SK-N-MC (cell line): ENCODE measurements around the gene MRPL10.

Source experiments
- DNase-seq: peaks from one replicate; pipeline ENCODE4 v3.0.0-alpha.2; 2011; ENCODE audit warnings: low read depth, low spot score
- H3K27ac ChIP-seq: fragments of 200-600 bp; sonication (generic); 2 replicates; pipeline ENCODE4 v1.5.1; 2016; ENCODE audit warnings: mixed run types
- H3K36me3 ChIP-seq: fragments of 200-600 bp; sonication (generic); 2 replicates; pipeline ENCODE4 v1.6.1; 2017; ENCODE audit warnings: antibody characterized with exemption, low read length, mixed read lengths; ENCODE audit not compliant: insufficient read depth
- H3K4me3 ChIP-seq: fragments of 200-600 bp; sonication (generic); 2 replicates; pipeline ENCODE4 v1.5.1; 2016
- H3K9ac ChIP-seq: fragments of 200-600 bp; sonication (generic); 2 replicates; pipeline ENCODE4 v1.8.0; 2017; ENCODE audit warnings: mixed run types, mixed read lengths; ENCODE audit not compliant: insufficient read length
- H3K9me3 ChIP-seq: fragments of 200-600 bp; sonication (generic); 2 replicates; pipeline ENCODE4 v1.6.1; 2017; ENCODE audit warnings: low read depth, mild to moderate bottlenecking, antibody characterized with exemption, low read length, moderate library complexity, mixed read lengths
- EZH2 ChIP-seq: fragments of 200-600 bp; sonication (generic); IDR thresholded peaks from one replicate; pipeline ENCODE4 v1.6.1; 2017; ENCODE audit warnings: antibody characterized with exemption
- FOXP2 ChIP-seq: optimal IDR thresholded peaks from 2 replicates; pipeline ENCODE3; 2011; ENCODE audit warnings: mild to moderate bottlenecking, moderate library complexity; ENCODE audit not compliant: insufficient read depth; ENCODE audit errors: extremely low read length, control extremely low read depth
- POLR2AphosphoS5 ChIP-seq: IDR thresholded peaks from 2 replicates; pipeline ENCODE4 v1.6.1; 2012; ENCODE audit warnings: mild to moderate bottlenecking, low read depth, low read length, borderline replicate concordance

Gene MRPL10

DNA sequence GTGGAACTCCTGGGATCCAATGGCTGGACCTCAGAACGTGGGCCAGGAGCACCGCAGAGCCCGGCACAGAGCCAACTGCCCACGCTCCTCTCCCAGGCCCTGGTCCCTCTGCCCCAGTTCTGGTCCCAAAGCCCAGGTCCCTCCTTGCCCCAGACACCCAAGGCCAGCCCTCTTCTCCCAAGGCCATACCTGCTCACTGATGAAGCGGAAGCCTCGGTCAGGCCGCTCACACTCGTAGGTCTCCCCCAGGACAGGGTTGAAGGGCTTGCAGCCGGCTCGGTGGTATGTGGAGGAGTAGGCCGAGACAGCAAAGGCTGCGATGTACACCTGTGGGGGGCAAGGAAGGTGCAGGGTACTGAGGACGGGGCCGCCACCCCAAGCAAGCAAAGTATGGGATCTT is 18.3 kb downstream of the MRPL10 start:
- Histone ChIP-seq H3K9me3 (no peaks in the 10 kb centered on the region), H3K27ac (no peak overlapping the region), H3K4me3 (no peak overlapping the region), H3K9ac (no peak overlapping the region), H3K36me3 (no peaks in the 10 kb centered on the region)
- TF ChIP-seq FOXP2 (no peak), EZH2 (no peak), POLR2AphosphoS5 (no peak)
- no peak for DNase-seq

DNA sequence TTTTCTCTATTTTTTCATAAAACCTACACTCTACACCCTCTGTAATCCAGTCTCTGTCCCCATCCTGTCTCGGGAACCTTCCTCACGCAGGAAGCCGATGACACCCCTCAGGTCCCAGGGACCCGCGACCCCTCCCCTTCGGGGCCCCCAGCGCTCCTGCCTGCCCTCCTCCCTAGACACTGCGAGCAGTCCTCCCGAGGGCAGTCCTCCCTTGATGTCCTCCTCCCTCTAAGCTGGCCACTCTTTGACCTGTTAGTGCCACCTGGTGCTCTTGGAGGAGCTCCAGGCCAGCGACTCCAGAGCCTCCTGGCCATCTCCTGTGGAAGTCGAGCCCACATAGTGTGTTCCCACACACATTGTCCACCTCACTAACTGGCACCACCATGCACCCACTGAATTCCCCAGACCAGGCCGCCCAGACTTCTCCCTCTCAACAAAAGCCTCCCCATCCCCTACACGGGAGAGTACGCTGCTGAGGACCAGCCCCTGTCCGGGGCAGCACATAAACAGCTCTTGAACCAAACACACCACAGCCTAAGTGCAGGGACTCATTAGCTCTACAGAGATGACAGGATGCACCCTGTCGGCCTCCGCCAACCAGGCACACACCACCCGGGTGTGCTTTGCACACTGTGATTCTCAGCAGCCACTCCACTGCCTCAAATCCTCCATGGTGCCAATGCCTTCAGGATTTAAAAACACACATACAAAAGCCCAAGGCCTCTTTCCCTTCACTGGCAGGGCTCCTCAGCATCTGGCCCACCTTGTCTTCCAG is 19.0 kb downstream of the MRPL10 start:
- Histone ChIP-seq H3K9me3 (no peaks in the 10 kb centered on the region), H3K9ac (no peak overlapping the region), H3K4me3 (no peak overlapping the region), H3K27ac (no peak overlapping the region), H3K36me3 (no peaks in the 10 kb centered on the region)
- TF ChIP-seq POLR2AphosphoS5, result no peak
- TF ChIP-seq FOXP2, result no peak
- no peak for TF ChIP-seq EZH2
- no peak for DNase-seq

GRCh38 chr17:47811709-47812108 is 19.6 kb downstream of the MRPL10 start:
- no peak for DNase-seq

GRCh38 chr17:47810901-47811635 is 20.3 kb downstream of the MRPL10 start:
- Histone ChIP-seq H3K4me3 (no peak overlapping the region), H3K27ac (no peak overlapping the region), H3K36me3 (no peaks in the 10 kb centered on the region), H3K9me3 (no peaks in the 10 kb centered on the region), H3K9ac (no peak overlapping the region)
- DNase-seq, result no peak
- TF ChIP-seq POLR2AphosphoS5 (no peak), FOXP2 (no peak), EZH2 (no peak)

More at GRCh38 chr17:47811709-47812108, 19.6 kb downstream of the MRPL10 start:
- Histone ChIP-seq H3K36me3 (no peaks in the 10 kb centered on the region), H3K4me3 (no peak overlapping the region), H3K27ac (no peak overlapping the region), H3K9ac (no peak overlapping the region), H3K9me3 (no peaks in the 10 kb centered on the region)
- TF ChIP-seq EZH2, result no peak
- no peak for TF ChIP-seq FOXP2
- TF ChIP-seq POLR2AphosphoS5, result no peak

DNA sequence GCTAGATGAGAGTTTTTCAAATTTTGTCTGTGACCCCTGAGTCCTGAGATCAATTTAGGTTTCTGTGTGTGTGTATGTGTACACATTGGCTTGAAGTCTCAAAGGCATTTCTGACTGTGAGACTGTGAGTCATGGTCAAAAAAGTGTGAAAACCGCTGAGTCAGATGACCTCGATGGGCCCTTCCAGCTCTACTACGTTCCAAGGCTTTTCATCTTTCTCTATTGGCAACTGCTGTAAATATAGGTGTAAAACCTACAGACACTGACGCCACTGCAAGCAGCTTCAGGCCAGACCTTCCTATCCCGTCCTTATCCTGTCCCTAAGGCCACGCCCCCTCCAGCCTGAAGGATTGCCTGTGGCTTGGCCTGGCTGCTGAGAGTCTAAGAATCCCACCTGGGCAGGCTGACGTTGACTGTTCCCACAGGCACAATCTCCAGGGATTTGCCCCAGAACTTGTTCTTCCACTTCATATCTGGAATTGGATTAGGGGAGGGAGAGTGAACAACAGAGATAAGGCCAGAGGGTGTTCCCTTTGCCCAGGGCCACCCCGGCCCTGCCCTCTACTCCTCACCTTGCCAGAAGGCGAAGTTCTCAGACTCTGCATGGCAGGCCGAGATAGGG is 21.0 kb downstream of the MRPL10 start:
- H3K4me3 ChIP-seq, result no peak overlapping the region
- no peak overlapping the region for H3K27ac ChIP-seq
- no peaks in the 10 kb centered on the region for H3K9me3 ChIP-seq
- H3K36me3 ChIP-seq, result no peaks in the 10 kb centered on the region
- DNase-seq, result no peak
- no peak for TF ChIP-seq EZH2
- TF ChIP-seq POLR2AphosphoS5, result no peak
- no peak for TF ChIP-seq FOXP2
- no peak overlapping the region for H3K9ac ChIP-seq

DNA sequence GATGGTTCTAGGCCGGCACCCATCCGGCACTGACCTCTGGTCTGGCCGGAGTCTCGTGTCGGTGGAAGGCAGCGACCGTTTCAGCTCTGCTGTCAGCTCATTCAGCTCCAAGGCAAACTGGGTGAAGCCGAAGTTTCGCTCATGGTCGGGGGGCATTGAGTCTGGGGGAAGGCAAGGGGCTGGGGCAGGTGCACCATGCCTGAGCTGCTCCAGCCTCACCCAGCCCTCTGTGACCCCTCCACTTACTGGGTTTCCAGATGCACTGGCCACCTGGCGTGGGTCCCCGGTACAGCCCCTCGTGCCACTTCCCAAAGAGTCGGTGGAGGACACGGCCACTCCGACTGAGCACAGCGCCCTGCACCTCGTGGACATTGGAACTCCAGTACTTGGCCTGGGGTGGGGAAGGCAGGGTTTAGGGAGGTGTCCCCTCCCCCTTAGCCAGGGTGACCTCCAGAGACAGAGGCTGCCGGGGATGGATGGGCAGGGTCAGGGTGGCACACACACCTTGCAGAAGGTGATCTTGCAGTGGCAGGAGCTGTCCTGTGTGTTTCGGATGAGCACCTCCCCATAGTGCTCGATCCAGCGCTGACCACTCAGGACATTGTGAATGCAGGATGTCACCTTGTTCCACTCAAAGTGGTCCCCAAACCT is 22.4 kb downstream of the MRPL10 start:
- TF ChIP-seq EZH2, result no peak
- no peak for TF ChIP-seq POLR2AphosphoS5
- no peak for TF ChIP-seq FOXP2
- H3K27ac ChIP-seq, result no peak overlapping the region
- H3K4me3 ChIP-seq, result no peak overlapping the region
- H3K9ac ChIP-seq, result no peak overlapping the region
- DNase-seq, result no peak
- no peaks in the 10 kb centered on the region for H3K36me3 ChIP-seq
- no peaks in the 10 kb centered on the region for H3K9me3 ChIP-seq

- TF ChIP-seq POLR2AphosphoS5 (no peak), EZH2 (no peak), FOXP2 (no peak)
- no peak overlapping the region for H3K27ac ChIP-seq
- H3K4me3 ChIP-seq, result no peak overlapping the region
- no peak overlapping the region for H3K9ac ChIP-seq
- no peaks in the 10 kb centered on the region for H3K9me3 ChIP-seq
- no peaks in the 10 kb centered on the region for H3K36me3 ChIP-seq
- no peak for DNase-seq
Measured at GRCh38 chr17:47808036-47808829, 23.1 kb downstream of the MRPL10 start.

DNA sequence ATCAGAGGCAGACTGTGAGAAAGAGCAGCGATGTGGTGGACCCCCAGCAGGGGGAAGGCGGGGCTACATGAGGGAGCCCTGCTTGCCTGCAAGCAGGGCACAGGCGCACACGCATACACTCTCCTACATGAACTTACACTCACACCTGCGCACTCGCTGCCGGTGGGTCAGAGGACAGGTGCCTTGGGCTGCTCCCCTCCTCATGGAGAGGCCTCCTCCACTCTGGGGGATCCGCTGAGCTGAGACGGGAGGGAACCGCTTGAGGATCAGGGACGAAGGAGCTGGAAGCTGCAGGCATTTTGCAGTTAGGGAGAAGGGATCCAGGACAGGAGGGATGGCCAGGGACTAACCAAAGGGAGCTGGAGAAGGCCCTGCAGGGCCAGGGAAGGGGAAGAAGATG is 23.9 kb downstream of the MRPL10 start:
- H3K4me3 ChIP-seq, result no peak overlapping the region
- H3K9ac ChIP-seq, result no peak overlapping the region
- TF ChIP-seq EZH2 (no peak), FOXP2 (no peak), POLR2AphosphoS5 (no peak)
- H3K27ac ChIP-seq, result no peak overlapping the region
- H3K9me3 ChIP-seq, result no peaks in the 10 kb centered on the region
- DNase-seq, result no peak
- H3K36me3 ChIP-seq, result no peaks in the 10 kb centered on the region
